Heart left ventricle (tissue), 16 donors: Measurements from ENCODE around the gene OR1E2. TPM values are rescaled to one million over a fixed set of nuclear protein-coding genes. Genes with fewer than 3 reads are reported as not detected.
"Not testable (repeated sequence)": the region's sequence is repeated elsewhere in the genome, so short reads cannot be mapped to it uniquely, and the experiment has no call there.

ENCODE experiments used
- ATAC-seq, 4 donors: fragments of 200-7000 bp; cut with Tn5 transposase; one replicate each; pipeline ENCODE4 v1.9.1; 2020 to 2022; ENCODE audit warnings: moderate library complexity in 4 of 4, mild to moderate bottlenecking in 3 of 4, moderate number of reproducible peaks in 1 of 4
- DNase-seq, 5 donors: peaks; one replicate each; pipeline ENCODE4 v3.0.0-alpha.2; 2020
- H3K27ac ChIP-seq, 12 donors: fragments of 200-600 bp; sonication (generic) in 4 of 12; one replicate each; pipeline versions ENCODE4 v1.5.0 to v1.8.0; 2016 to 2022; ENCODE audit warnings: mild to moderate bottlenecking in 2 of 12
- H3K27me3 ChIP-seq, 9 donors: fragments of 200-600 bp; sonication (generic) in 2 of 9; one replicate each; pipeline versions ENCODE4 v1.5.1 to v1.8.0; 2016 to 2022; ENCODE audit warnings: mild to moderate bottlenecking in 3 of 9
- H3K36me3 ChIP-seq, 9 donors: fragments of 200-600 bp; sonication (generic) in 2 of 9; one replicate each; pipeline versions ENCODE4 v1.5.0 to v1.8.0; 2018 to 2022; ENCODE audit warnings: mild to moderate bottlenecking in 2 of 9
- H3K4me1 ChIP-seq, 12 donors: fragments of 200-600 bp; sonication (generic) in 4 of 12; one replicate each; pipeline versions ENCODE4 v1.5.0 to v1.8.0; 2016 to 2022; ENCODE audit warnings: mild to moderate bottlenecking in 3 of 12
- H3K4me3 ChIP-seq, 12 donors: fragments of 200-600 bp; sonication (generic) in 4 of 12; one replicate each; pipeline versions ENCODE4 v1.5.0 to v1.8.0; 2017 to 2022; ENCODE audit warnings: mild to moderate bottlenecking in 9 of 12, moderate library complexity in 4 of 12
- H3K9me3 ChIP-seq, 12 donors: fragments of 200-600 bp; sonication (generic) in 4 of 12; one replicate each; pipeline versions ENCODE4 v1.5.0 to v1.8.0; 2016 to 2022; ENCODE audit warnings: mild to moderate bottlenecking in 1 of 12
- CTCF ChIP-seq, 12 donors: fragments of 200-600 bp; sonication (generic) in 4 of 12; IDR thresholded peaks; one replicate each; pipeline versions ENCODE4 v1.5.0 to v1.8.0; 2018 to 2022; ENCODE audit warnings: antibody characterized with exemption in 12 of 12, mild to moderate bottlenecking in 5 of 12
- POLR2A ChIP-seq, 2 donors: fragments of 450-650 bp; IDR thresholded peaks; one replicate each; pipeline ENCODE4 v1.6.1; 2017; ENCODE audit warnings: antibody characterized with exemption in 2 of 2, mild to moderate bottlenecking in 2 of 2, moderate library complexity in 2 of 2
- WGBS, 4 donors: extraction: QIAGEN DNeasy Blood & Tissue Kit in 2 of 4; methylation state at CpG; one replicate each; pipeline versions ENCODE4 v1.1.5 to v1.1.7; 2013 to 2018; 5-methylcytosine and 5-hydroxymethylcytosine counted together
- intact Hi-C, 10 donors: fragments of 100-400 bp; cut with DNase I; formaldehyde crosslinking; loops; one replicate each; pipeline versions ENCODE4 v1.11.1 to v1.14.2; 2022
- polyA plus RNA-seq, 2 donors: library from polyadenylated mRNA; stranded (reverse); fragments of 200-250 nt; gene quantifications; one replicate each; pipeline ENCODE4 v1.2.3, GENCODE V29; 2013
- total RNA-seq, 9 donors: library from RNA; depleted of rRNA in 2 of 9; stranded (reverse); fragments of >200 nt in 2 of 9; fragmentation: NEBNext Ultra II Directional in 3 of 9; extraction: Animal tissue kit (Norgen Biotek cat#: 25700) in 3 of 9; gene quantifications; one replicate each; pipeline versions ENCODE4 v1.1.0 to v1.2.4, GENCODE V29; 2016 to 2023
- donor health status: ischemic (EF 13 %, LVEDD 7.1; RV severe dilation, severe dysfunction).
- donor health status: healthy with polysubstance abuse.
- donor health status: DM: no; HTN: yes; CAD: no.
- donor health status: DM: no; HTN: no; CAD: no.
- donor health status: ischemic (EF 25% LVEDD 6.9; RV normal size, moderate dysfunction).
- donor health status: ischemic (EF 25% LVEDD 5.7; RV mildly dilated, moderate dysfunction).
- donor health status: healthy.
- donor health status: DM: yes; HTN: yes; CAD: no.
- donor health status: ischemic (EF 35%, LVEDD 5.7; RV mildly dilated, moderate dysfunction).
- donor health status: nonischemic (EF 11% LVEDD 7.7; RV severe dilation, severe dysfunction).
- donor health status: DM: yes; HTN: yes; CAD: no.
- donor health status: PGD.
- donor health status: ischemic (EF 29% LVEDD 5.4; RV normal size, mild dysfunction).
- donor health status: nonischemic (EF 23%, LVEDD 6.1; RV moderate dilation, normal function).

Gene OR1E2
- total and polyA plus RNA-seq, 11 donors, result 0.52 TPM; not detected in 10

GRCh38 chr17:3448059-3448665, 14.5 kb upstream of the OR1E2 start:
- no peak for DNase-seq
- intact Hi-C loops, result no loop called here
- Histone ChIP-seq H3K27me3 (no peaks in the 10 kb centered on the region), H3K9me3 (peaks cover 0 to 7% (median 0%) of the 10 kb centered on the region in 12 donors), H3K4me1 (no peaks in the 10 kb centered on the region), H3K4me3 (no peak overlapping the region), H3K36me3 (no peaks in the 10 kb centered on the region), H3K27ac (no peak overlapping the region)
- TF ChIP-seq CTCF (IDR thresholded peaks at IDR 0.05) (no peak), POLR2A (IDR thresholded peaks at IDR 0.05) (no peak)
- WGBS, 4 donors, result 47 to 54% (median 51%) methylated on average over 2 of the region's 2 CpGs
- no peak for ATAC-seq

- Histone ChIP-seq H3K27ac (no peak overlapping the region), H3K36me3 (no peaks in the 10 kb centered on the region), H3K4me3 (no peak overlapping the region), H3K9me3 (peaks cover 0 to 7% (median 0%) of the 10 kb centered on the region in 12 donors), H3K27me3 (no peaks in the 10 kb centered on the region), H3K4me1 (no peaks in the 10 kb centered on the region)
- ATAC-seq (no peak), DNase-seq (no peak)
- WGBS, 4 donors, result 42 to 55% (median 53%) methylated on average over 2 of the region's 2 CpGs
- TF ChIP-seq POLR2A (IDR thresholded peaks at IDR 0.05), result no peak
- no peak for TF ChIP-seq CTCF (IDR thresholded peaks at IDR 0.05)
- intact Hi-C loops, result no loop called here
Measured at GRCh38 chr17:3447625-3448024, 14.0 kb upstream of the OR1E2 start.

DNA sequence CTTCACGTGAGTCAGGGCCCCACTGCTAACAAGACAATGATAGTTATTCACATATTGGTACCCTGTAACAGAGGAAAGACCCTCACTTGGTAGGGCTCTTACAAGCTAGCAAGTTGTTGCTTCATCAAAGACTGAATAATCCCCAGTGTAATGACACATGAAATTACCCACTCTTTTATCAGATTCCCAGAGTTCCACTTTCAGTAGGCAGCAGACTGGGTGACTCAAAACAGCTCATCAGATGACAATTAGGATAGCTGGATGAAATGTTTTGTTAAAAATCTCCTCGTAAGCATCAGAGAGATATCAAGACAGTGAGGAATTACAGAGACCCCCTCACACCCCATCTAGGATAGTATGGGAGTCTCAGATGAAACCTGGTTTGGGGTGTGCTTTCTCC, 6.8 kb upstream of the OR1E2 start:
- Histone ChIP-seq H3K27ac (no peak overlapping the region), H3K27me3 (peaks cover 0 to 6% (median 0%) of the 10 kb centered on the region in 9 donors), H3K36me3 (no peaks in the 10 kb centered on the region), H3K9me3 (no peaks in the 10 kb centered on the region), H3K4me1 (no peaks in the 10 kb centered on the region), H3K4me3 (no peak overlapping the region)
- intact Hi-C loops, result no loop called here
- ATAC-seq (no peak), DNase-seq (no peak)
- no peak for TF ChIP-seq POLR2A (IDR thresholded peaks at IDR 0.05)
- no peak for TF ChIP-seq CTCF (IDR thresholded peaks at IDR 0.05)
- WGBS, 4 donors, result 54 to 69% (median 64%) methylated on average over 2 of the region's 2 CpGs

DNA sequence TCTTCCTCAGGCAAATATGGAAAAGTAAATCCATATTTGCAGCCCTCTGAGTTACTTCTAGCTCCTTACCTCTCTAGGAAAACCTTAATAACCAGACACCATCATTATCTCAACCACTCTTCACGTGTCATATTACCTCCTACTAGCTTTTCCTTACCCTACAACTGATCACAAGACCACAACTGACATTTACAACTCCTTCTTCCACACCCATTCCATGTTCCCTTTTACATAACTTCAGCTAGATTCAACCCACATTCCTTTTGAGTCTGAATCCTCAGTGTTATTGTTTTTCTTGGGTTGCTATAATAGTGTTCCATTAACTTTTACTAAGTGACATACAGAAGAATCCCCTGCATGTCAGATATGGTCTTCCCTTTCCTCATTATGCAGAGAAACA, 4.7 kb upstream of the OR1E2 start:
- no peaks in the 10 kb centered on the region for H3K36me3 ChIP-seq
- 43 to 66% (median 49%) methylated on average over 1 of the region's 1 CpG for WGBS, 4 donors
- no peak for ATAC-seq
- no peak for TF ChIP-seq CTCF (IDR thresholded peaks at IDR 0.05)
- no peak for DNase-seq
- intact Hi-C loops, result no loop called here
- no peak overlapping the region for H3K4me3 ChIP-seq
- peaks cover 0 to 6% (median 0%) of the 10 kb centered on the region in 9 donors for H3K27me3 ChIP-seq
- no peaks in the 10 kb centered on the region for H3K4me1 ChIP-seq
- H3K27ac ChIP-seq, result no peak overlapping the region
- H3K9me3 ChIP-seq, result no peaks in the 10 kb centered on the region

DNA sequence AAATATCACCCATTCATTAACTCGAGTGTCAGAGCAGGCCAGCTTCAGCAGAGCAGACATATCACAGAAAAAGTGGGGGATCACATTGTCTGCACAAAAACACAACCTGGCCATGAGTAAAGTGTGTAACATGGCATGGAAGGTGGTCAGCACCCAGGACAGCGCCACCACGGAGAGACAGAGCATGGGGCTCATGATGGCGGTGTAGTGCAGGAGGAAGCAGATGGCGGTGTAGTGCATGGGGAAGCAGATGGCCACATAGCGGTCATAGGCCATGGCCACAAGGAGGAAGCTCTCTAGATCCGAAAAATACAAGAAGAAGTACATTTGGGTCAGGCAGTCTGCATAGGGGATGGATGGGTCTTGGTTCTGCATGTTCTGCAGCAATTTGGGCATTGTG, 426 bp downstream of the OR1E2 start:
- H3K27me3 ChIP-seq, DNase-seq, H3K27ac ChIP-seq, H3K4me1 ChIP-seq, H3K36me3 ChIP-seq, intact Hi-C loops, H3K4me3 ChIP-seq: not testable (repeated sequence)
- ATAC-seq, result peak in 1 of 4 donors; percentile 42
- peaks cover 0 to 16% (median 0%) of the 10 kb centered on the region in 12 donors for H3K9me3 ChIP-seq
- 21 to 33% (median 27%) methylated on average over 7 of the region's 7 CpGs for WGBS, 4 donors
